Ovary (tissue), 9 donors: ENCODE data around the gene PRR19. TPM values are rescaled to one million over a fixed set of nuclear protein-coding genes. Genes with fewer than 3 reads are reported as not detected.

ENCODE experiments used
- DNase-seq, 5 donors: peaks; one replicate each; pipeline ENCODE4 v3.0.0-alpha.2; 2019 to 2020
- H3K27ac ChIP-seq, 2 donors: fragments of 200-600 bp; one replicate each; pipeline versions ENCODE4 v1.5.1 to v1.8.0; 2019 to 2022
- H3K27me3 ChIP-seq: fragments of 200-600 bp; one replicate; pipeline ENCODE4 v1.8.0; 2022
- H3K36me3 ChIP-seq: fragments of 200-600 bp; sonication (generic); one replicate; pipeline ENCODE4 v1.5.1; 2019
- H3K4me1 ChIP-seq: one replicate; pipeline ENCODE4 v1.8.1; 2013; ENCODE audit warnings: mild to moderate bottlenecking, moderate library complexity; ENCODE audit not compliant: insufficient read depth
- H3K4me3 ChIP-seq: fragments of 200-600 bp; sonication (generic); one replicate; pipeline ENCODE4 v1.5.1; 2017
- H3K9me3 ChIP-seq, 2 donors: fragments of 200-600 bp in 1 of 2; sonication (generic) in 1 of 2; one replicate each; pipeline versions ENCODE4 v1.5.1 to v1.8.1; 2013 to 2019; ENCODE audit warnings: mild to moderate bottlenecking in 1 of 2, moderate library complexity in 1 of 2
- EP300 ChIP-seq: sonication (generic); formaldehyde crosslinking; IDR thresholded peaks from one replicate; pipeline ENCODE4 v1.6.1; 2017; ENCODE audit warnings: antibody characterized with exemption
- POLR2A ChIP-seq: fragments of 450-650 bp; IDR thresholded peaks from one replicate; pipeline ENCODE4 v1.6.1; 2017; ENCODE audit warnings: antibody characterized with exemption, mild to moderate bottlenecking, moderate library complexity
- WGBS, 3 donors: extraction: QIAGEN DNeasy Blood & Tissue Kit in 1 of 3; methylation state at CpG; one replicate each; pipeline versions ENCODE4 v1.1.5 to v1.1.7; 2013 to 2017; 5-methylcytosine and 5-hydroxymethylcytosine counted together
- intact Hi-C, 4 donors: fragments of 100-400 bp; cut with DNase I; formaldehyde crosslinking; loops; one replicate each; pipeline versions ENCODE4 v1.11.0 to v1.15.1; 2022 to 2023
- polyA plus RNA-seq, 2 donors: library from polyadenylated mRNA; stranded (reverse); fragments of 200-250 nt in 1 of 2; fragments of 350-450 nt in 1 of 2; fragmentation: Illumina TruSeq in 1 of 2; extraction: RNeasy Lipid Tissue Mini Kit (QIAGEN cat#74804) in 1 of 2; gene quantifications; one replicate each; pipeline ENCODE4 v1.2.3, GENCODE V29; 2013 to 2014
- total RNA-seq, 7 donors: library from RNA; depleted of rRNA in 2 of 7; stranded (reverse); fragments of >200 nt in 2 of 7; fragmentation: NEBNext Ultra II Directional in 3 of 7; extraction: Animal tissue kit (Norgen Biotek cat#: 25700) in 3 of 7; gene quantifications; one replicate each; pipeline versions ENCODE4 v1.1.0 to v1.2.4, GENCODE V29; 2016 to 2023
- TF ChIP-seq, protein P1 (sequence below), 3 donors: fragments of 450-650 bp in 2 of 3; fragments of 200-600 bp in 1 of 3; IDR thresholded peaks; one replicate each; pipeline versions ENCODE4 v1.5.1 to v1.8.0; 2016 to 2022; ENCODE audit warnings: antibody characterized with exemption in 3 of 3, mild to moderate bottlenecking in 1 of 3
- donor health status: DM: no; HTN: no; CAD: no; lungs with moderate emphysema.
- donor health status: DM: no; HTN: no; CAD: no.
- donor health status: Bipolar disorder and iron deficiency.
- donor health status: DM: yes; HTN: yes; CAD: no.
- donor health status: DM: no; HTN: no; CAD: no.
- donor health status: DM: yes; HTN: yes; CAD: no.

The PRR19 gene
- total and polyA plus RNA-seq, 9 donors: 0.58 to 2.9 (median 0.77) TPM; not detected in 2

GRCh38 chr19:42276821-42277220, 25.1 kb upstream of the PRR19 start:
- H3K9me3 ChIP-seq: no peaks in the 10 kb centered on the region
- 82 to 85% (median 85%) methylated on average over 4 of the region's 4 CpGs for WGBS, 3 donors
- H3K36me3 ChIP-seq: no peaks in the 10 kb centered on the region
- intact Hi-C loops: no loop called here
- peaks cover 11% of the 10 kb centered on the region for H3K4me1 ChIP-seq
- no peak for DNase-seq
- TF ChIP-seq, protein P1, sequence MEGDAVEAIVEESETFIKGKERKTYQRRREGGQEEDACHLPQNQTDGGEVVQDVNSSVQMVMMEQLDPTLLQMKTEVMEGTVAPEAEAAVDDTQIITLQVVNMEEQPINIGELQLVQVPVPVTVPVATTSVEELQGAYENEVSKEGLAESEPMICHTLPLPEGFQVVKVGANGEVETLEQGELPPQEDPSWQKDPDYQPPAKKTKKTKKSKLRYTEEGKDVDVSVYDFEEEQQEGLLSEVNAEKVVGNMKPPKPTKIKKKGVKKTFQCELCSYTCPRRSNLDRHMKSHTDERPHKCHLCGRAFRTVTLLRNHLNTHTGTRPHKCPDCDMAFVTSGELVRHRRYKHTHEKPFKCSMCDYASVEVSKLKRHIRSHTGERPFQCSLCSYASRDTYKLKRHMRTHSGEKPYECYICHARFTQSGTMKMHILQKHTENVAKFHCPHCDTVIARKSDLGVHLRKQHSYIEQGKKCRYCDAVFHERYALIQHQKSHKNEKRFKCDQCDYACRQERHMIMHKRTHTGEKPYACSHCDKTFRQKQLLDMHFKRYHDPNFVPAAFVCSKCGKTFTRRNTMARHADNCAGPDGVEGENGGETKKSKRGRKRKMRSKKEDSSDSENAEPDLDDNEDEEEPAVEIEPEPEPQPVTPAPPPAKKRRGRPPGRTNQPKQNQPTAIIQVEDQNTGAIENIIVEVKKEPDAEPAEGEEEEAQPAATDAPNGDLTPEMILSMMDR (IDR thresholded peaks at IDR 0.05): no peak
- TF ChIP-seq EP300 (no peak), POLR2A (no peak)
- H3K27ac ChIP-seq: no peak overlapping the region
- no peak overlapping the region for H3K4me3 ChIP-seq
- H3K27me3 ChIP-seq: no peaks in the 10 kb centered on the region

DNA sequence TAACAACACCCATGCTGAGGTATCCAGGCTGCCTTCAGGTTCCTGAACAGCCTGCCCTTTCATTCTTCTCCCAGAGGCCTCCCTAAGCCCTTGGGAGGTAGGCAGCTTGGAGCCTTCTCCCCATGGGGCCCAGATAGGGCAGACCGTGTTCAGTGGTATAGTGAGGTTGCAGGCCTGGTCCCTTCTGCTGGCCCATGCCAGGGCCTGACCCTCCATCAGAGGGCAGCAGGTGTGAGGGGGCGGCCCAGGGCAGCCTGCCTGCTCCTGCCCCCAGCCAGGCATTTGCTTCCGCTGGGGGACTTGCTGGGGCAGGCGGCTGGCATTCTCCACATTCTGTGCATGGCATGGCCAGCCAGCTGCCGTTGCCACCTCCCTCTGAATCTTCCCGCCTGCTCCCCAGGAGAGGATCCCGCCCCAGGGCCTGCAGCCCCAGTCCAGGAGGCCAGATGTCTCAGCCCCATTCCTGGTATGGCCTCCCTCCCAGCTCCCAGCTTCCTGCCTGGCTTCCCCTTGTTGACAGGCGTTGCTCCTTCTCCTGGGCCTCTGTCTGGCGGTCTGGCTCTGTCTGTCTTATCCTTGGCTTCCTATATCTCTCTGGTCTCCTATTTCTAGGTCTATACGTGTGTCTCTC, 24.0 kb upstream of the PRR19 start:
- H3K36me3 ChIP-seq: no peaks in the 10 kb centered on the region
- H3K9me3 ChIP-seq: no peaks in the 10 kb centered on the region
- DNase-seq: peak in 4 of 5 donors; percentile 34 to 50 (median 42)
- intact Hi-C loops: no loop called here
- peak overlapping the region; percentile 24 to 98 for H3K27ac ChIP-seq
- H3K4me1 ChIP-seq: peaks cover 17% of the 10 kb centered on the region
- no peaks in the 10 kb centered on the region for H3K27me3 ChIP-seq
- TF ChIP-seq POLR2A (no peak), EP300 (no peak)
- TF ChIP-seq, protein P1 (IDR thresholded peaks at IDR 0.05): no peak
- 49 to 57% (median 57%) methylated on average over 10 of the region's 10 CpGs for WGBS, 3 donors
- H3K4me3 ChIP-seq: no peak overlapping the region

DNA sequence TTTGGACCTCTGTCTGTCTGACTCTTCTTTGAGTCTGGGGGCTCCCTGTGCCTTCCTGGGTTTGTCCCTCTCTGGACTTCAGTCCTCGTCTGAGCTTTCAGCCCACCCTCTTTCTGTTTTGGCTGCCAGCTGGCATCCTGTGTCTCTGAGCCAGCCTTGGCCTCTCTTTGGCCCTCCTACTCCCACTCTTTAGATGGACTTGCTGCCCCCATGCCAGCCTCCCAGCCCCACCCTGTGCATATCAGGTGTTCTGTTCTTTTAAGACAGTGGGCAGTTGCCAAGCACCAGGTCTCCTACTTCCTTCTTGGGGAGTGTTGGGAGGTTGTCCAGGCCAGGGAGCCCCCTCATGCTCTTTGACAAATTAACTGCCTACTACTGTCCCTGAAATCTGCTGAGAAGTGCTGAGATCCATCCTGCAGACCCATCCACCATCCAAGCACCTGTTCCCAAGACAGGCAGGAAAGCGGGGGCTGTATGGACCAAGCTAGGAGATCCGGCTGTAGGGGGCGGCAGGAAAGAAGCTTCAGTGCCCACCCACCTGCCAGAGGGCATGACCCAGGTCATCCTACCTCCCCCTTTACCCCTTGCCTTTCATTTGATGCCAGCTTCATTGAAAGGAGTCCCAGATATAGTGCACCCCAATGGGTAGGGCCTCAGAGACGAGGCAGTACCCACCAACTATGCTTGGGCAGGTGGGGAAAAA, 23.3 kb upstream of the PRR19 start:
- intact Hi-C loops: no loop called here
- TF ChIP-seq EP300 (no peak), POLR2A (no peak)
- TF ChIP-seq, protein P1 (IDR thresholded peaks at IDR 0.05): no peak
- DNase-seq: peak in 4 of 5 donors; percentile 37 to 52 (median 46)
- Histone ChIP-seq H3K27ac (peak overlapping the region; percentile 24 to 98), H3K9me3 (no peaks in the 10 kb centered on the region), H3K27me3 (no peaks in the 10 kb centered on the region), H3K4me1 (peaks cover 21% of the 10 kb centered on the region), H3K36me3 (no peaks in the 10 kb centered on the region), H3K4me3 (no peak overlapping the region)
- 60 to 68% (median 60%) methylated on average over 5 of the region's 5 CpGs for WGBS, 3 donors

DNA sequence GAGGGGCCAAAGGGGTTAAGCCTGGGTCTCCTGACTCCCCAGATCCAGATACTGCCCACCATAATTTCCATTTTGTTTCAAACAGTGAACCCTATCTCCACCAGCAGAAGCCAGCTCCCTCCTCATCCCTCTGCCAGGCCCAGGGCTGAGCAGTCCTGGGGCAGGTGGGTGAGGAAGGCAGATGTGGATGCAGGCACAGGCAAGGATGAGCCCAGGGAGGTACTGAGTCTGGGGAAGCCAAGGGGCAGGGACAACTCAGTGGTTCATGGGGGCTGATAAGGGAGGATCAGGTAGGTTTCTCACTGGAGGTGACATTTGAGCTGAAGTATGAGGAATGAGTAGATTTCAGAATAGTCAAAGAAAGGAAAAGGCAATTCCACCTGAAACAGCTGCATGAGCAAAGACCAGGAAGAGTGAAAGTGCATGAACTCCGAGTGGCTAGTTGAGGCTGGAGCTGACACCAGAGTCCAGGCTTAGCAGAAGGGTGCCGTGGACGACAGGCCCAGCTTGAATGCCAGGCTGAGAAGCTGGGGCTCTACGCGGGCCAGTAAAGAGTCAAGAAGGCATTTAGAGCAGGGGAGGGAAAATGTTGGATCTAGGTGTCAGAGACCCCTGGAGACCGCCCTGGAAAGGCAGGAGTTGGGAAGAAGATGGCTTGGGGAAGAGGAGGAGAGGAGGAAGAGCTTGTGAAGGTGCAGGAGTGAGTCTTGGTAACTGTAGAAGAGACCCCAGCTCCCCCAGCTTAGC, 22.6 kb upstream of the PRR19 start:
- no peaks in the 10 kb centered on the region for H3K9me3 ChIP-seq
- no peak for TF ChIP-seq EP300
- TF ChIP-seq, protein P1 (IDR thresholded peaks at IDR 0.05): no peak
- no peak for TF ChIP-seq POLR2A
- H3K27me3 ChIP-seq: no peaks in the 10 kb centered on the region
- peaks cover 21% of the 10 kb centered on the region for H3K4me1 ChIP-seq
- H3K36me3 ChIP-seq: no peaks in the 10 kb centered on the region
- H3K4me3 ChIP-seq: peak overlapping the region; percentile 91
- intact Hi-C loops: no loop called here
- H3K27ac ChIP-seq: peak overlapping the region; percentile 83 to 98
- DNase-seq: peak in 1 of 5 donors; percentile 32
- 6 to 14% (median 10%) methylated on average over 6 of the region's 6 CpGs for WGBS, 3 donors
